DMS53 (cell line): Measurements from ENCODE around the gene KCNK7.

ENCODE experiments used
- DNase-seq: peaks from one replicate; lab custom pipeline; 2025; lab: John Stamatoyannopoulos, UW

The KCNK7 gene

GRCh38 chr11:65627202-65627601, 31.6 kb upstream of the KCNK7 start:
- DNase-seq, result no peak

GRCh38 chr11:65625628-65626342, 30.2 kb upstream of the KCNK7 start:
- DNase-seq, result peak; percentile 55

DNA sequence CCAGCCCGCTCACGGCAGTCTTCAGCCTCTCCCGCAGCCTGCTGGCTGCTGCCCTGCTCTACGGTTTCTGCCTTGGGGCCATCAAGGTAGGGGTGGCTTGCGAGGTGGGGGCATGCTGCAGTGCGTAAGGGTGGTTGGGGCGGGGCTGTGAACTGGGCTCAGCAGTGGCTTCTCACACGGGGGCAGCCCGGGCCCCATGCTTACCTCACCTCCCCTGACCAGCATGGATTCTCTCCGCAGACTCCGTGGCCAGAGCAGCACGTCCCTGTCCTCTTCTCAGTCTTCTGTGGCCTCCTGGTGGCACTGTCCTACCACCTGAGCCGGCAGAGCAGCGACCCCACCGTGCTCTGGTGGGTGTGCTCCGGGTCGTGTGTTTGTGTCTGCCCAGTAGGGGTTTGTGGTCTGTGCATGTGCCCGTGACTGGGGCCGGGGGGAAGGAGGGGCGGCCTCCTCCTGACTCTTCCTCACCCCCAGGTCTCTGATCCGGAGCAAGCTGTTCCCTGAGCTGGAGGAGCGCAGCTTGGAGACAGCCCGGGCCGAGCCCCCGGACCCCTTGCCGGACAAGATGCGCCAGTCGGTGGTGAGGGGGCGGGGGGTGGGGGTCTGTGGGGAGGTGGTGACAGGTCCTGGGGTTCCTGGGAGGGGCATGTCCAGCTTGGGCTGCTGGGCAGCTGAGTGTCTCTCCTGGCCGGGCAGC, 29.5 kb upstream of the KCNK7 start:
- no peak for DNase-seq

GRCh38 chr11:65623852-65624616, 28.4 kb upstream of the KCNK7 start:
- no peak for DNase-seq

GRCh38 chr11:65623177-65623576, 27.6 kb upstream of the KCNK7 start:
- no peak for DNase-seq

- no peak for DNase-seq
Measured at GRCh38 chr11:65622011-65622410, 26.4 kb upstream of the KCNK7 start.

GRCh38 chr11:65621460-65621859, 25.9 kb upstream of the KCNK7 start:
- no peak for DNase-seq

DNA sequence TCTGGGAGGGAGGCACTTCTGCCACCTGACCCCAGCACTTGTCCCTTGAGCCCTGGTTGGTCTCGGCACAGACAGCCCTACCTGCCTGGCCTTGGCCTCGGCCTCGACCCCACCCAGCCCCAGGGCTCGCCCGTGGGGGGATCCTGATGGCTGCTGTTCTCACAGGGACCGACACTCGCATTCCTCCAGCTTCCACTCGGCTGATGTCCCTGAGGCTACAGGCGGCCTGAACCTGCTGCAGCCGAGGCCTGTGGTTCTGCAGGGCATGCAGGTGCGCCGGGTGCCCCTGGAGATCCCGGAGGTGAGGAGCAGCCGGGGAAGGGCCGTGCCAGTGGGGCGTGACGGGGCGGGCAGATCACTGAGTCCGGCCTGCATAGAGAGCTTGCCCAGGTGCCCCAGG, 25.1 kb upstream of the KCNK7 start:
- no peak for DNase-seq

DNA sequence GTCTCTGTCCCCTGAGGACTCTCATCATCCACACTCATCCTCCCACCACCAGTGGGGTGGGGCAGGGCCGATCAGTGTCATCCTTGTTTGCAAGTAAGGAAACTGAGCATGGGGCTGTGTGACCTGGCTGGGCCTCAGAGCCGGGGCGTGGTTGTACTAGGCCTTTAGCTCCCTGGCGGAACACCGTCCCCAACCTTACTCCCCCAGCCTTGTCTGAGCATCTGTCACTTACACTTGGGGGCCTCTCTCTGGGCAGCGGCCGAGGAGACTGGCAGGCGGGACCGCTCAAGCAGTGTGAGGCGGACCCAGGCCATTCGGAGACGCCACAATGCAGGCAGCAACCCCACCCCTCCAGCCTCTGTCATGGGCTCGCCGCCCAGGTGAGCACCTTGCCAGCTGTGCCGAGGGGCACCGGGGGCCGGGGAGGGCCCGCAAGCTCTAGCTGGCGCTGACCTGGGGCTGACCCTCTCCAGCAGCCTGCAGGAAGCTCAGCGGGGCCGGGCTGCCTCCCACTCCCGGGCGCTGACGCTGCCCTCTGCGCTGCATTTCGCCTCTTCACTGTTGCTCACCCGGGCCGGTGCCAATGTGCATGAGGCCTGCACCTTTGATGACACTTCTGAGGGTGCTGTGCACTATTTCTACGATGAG, 23.8 kb upstream of the KCNK7 start:
- DNase-seq, result no peak

- no peak for DNase-seq
Measured at GRCh38 chr11:65618763-65619162, 23.2 kb upstream of the KCNK7 start.

DNA sequence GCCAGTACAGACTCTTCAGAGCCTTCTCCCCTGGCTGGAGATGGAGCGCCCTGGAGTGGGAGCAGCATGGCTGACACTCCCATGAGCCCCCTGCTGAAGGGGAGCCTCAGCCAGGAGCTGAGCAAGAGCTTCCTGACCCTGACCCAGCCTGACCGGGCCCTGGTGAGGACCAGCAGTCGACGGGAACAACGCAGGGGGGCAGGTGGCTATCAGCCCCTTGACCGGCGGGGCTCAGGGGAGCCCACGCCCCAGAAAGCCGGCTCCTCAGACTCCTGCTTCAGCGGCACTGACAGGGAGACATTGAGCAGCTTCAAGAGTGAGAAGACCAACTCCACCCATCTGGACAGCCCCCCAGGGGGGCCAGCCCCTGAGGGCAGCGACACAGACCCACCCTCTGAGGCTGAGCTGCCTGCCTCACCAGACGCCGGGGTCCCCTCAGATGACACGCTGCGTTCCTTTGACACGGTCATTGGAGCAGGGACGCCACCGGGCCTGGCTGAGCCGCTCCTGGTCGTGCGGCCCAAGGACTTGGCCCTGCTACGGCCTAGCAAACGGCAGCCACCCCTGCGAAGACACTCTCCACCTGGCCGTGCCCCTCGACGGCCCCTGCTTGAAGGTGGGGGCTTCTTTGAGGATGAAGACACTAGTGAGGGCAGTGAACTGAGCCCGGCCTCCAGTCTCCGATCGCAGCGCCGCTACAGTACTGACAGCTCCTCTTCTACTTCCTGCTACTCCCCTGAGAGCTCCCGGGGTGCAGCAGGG, 22.6 kb upstream of the KCNK7 start:
- DNase-seq, result no peak

DNA sequence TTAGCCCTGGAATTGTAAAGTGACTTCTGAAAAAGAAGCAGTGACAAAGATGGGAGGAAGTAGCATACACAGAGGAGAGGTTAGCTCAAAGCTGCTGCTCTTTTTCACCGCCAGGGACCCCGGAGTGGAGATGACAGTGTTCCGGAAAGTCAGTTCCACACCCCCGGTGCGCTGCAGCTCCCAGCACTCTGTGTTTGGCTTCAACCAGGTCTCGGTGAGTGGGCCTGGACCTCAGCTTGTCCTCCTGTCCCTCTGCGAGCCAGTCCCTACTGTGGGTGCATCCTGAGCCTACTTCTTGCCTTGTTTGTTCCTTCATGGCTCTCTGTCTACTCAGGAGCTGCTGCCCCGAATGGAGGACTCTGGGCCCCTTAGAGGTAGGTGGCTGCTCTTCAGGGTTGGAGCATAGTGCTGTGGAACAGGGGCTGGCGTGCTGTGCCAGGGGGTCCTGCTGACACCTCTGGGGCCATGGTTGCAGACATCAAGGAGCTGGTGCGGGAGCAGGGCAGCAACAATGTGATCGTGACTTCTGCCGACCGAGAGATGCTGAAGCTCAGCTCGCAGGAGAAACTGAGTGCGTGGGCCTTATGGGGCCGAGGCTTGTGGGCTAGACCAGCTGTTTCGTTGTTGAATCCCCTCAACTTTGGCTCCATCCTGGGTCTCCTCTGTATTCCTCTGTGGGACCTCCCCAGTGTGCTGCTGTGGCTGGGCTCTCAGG, 21.7 kb upstream of the KCNK7 start:
- no peak for DNase-seq

DNA sequence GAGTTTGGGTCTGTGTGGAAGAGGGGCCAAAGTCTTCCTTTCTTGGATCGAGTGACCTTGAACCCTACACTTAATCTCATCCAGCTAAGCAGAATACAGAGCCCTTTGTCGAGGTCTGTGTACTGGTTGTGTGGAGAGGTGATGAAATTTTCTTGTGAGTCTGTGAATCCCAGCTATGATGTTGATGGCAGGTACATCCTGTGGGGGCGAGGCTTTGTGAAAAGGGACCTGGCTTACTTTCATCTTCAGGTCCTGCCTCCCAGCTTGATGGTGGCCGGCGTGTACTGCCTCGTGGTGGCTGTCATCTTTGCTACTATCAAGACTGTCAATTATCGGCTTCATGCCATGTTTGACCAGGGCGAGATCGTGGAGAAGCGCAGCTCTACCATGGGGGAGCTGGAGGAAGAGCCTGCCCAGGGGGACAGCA, 21.0 kb upstream of the KCNK7 start:
- DNase-seq, result no peak

DNA sequence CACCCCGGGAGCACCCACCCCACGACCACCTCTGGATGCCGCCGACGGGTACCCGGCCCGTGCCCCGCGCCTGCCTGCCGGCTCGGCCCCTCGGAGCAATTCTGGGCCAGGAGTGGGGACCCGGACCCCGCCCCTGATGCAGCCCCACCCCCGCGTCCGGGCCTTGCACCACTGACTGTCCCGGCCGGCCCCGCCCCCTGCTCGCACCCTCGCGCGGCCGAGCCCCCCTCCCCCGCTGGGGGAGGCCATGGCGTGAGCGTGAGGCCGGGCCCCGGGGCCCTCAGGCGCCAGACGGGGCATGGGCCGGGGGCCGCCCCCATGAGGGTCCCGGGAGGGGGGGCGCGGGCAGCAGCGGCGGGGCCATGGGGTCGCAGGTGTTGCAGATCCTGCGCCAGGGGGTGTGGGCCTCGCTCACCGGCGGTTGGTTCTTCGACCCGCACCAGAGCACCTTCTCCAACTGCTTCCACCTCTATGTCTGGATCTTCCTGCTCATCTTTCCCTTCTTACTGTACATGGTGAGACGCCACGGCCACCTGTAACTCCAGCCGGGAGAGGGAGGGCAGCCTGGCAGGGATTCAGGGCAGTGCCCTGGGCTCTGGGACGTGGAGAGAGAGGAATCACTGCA, 20.5 kb upstream of the KCNK7 start:
- DNase-seq, result peak; percentile 67

- peak; percentile 100 for DNase-seq
Measured at GRCh38 chr11:65615229-65615949, 19.8 kb upstream of the KCNK7 start, which contains the start of gene PCNX3. Gene PCNX3, plus strand, starts transcription at chr11:65615776. Its CDS starts 536 bp downstream, at chr11:65616312.

- DNase-seq, result peak; percentile 61
Measured at GRCh38 chr11:65613091-65613928, 17.7 kb upstream of the KCNK7 start.

DNA sequence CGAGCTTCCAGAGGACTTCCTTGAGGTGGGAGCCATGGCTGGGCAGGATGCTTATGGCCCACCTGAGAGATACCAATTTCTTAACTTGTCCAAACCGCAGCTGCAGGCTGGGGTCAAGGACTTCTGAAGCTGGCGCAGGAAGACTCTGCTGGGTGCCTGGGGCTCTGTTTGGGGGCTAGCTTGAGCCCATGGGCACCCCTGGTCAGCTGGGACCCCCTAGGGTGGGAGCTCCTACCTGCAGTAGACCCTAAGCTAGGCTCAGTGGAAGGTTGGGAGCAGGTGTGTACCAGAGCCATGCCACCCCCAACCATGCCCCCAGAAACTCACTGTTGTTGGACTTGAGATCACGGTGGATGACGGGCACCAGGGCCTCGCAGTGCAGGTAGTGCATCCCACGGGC, 17.1 kb upstream of the KCNK7 start:
- no peak for DNase-seq

DNA sequence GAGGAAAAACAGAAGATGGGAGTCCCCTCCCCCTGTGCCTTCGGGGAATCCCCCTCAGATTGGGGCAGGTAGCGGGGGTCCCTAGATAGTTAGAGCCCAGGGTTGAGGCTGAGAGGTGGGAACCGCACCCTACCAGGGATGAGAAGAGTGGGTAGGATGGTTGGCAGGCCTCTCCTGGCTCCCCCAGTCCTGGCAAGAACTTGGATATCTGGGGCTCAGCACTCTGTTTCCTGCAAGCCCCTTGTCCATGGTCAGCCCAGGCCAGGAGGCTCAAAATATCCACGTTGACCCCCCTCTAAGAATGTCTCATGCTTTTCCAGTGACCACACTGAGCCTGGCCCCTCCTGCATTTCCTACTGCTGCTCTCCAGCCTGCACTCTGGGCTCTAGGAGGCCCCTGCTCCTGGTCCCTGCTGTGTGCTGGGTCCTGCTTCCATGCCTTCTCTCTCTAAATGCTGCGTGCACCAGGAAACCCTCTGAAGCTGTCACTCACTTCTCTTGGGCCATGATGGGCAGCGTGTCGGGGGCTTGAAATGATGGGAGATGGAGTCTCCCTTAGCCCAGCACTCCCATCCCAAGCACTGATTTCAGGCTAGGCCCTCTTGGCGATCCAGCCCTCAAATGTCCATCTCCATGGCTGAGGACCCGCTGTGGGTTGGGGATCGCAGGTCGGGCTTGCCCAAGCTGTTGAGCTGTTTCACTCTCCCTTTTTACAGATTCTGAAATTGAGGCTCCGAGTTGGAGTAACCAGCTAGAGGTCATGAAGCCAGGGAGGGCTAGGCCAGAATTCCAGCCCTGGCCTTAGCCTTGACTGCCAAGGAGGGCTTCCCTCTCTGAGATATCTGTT, 16.4 kb upstream of the KCNK7 start:
- no peak for DNase-seq
